ENCODE measurements around the gene TMEM18. TPM values are rescaled to one million over a fixed set of nuclear protein-coding genes. Genes with fewer than 3 reads are reported as not detected.
"Not testable (repeated sequence)": the region's sequence is repeated elsewhere in the genome, so short reads cannot be mapped to it uniquely, and the experiment has no call there.

The TMEM18 gene
- total RNA-seq, 2 experiments from 2014 or later, result 22.4 to 25.1 TPM

- no peaks in the 10 kb centered on the region for H3K9me3 Mint-ChIP-seq
- no peak overlapping the region for H3K4me3 Mint-ChIP-seq
- peaks cover 1% of the 10 kb centered on the region for H3K27me3 Mint-ChIP-seq (ENCODE audit: low read depth)
- no peaks in the 10 kb centered on the region for H3K4me1 Mint-ChIP-seq (ENCODE audit: low read depth)
- intact Hi-C loops (cut with micrococcal nuclease), result no loop called here
- no peak for DNase-seq
- CTCF ChIA-PET, result no interaction called here
- H3K36me3 Mint-ChIP-seq (ENCODE audit: low read depth), result no peaks in the 10 kb centered on the region
- H3K27ac Mint-ChIP-seq, result no peak overlapping the region
Measured at GRCh38 chr2:691821-692761, 14.9 kb upstream of the TMEM18 start.

GRCh38 chr2:690799-691198 lies 13.6 kb upstream of the TMEM18 start:
- Mint-ChIP-seq H3K4me3 (no peak overlapping the region), H3K27me3 (ENCODE audit: low read depth) (no peaks in the 10 kb centered on the region), H3K9me3 (peaks cover 2% of the 10 kb centered on the region), H3K36me3 (ENCODE audit: low read depth) (no peaks in the 10 kb centered on the region), H3K4me1 (ENCODE audit: low read depth) (no peaks in the 10 kb centered on the region), H3K27ac (no peak overlapping the region)
- intact Hi-C loops (cut with micrococcal nuclease), result no loop called here
- DNase-seq, result no peak
- CTCF ChIA-PET, result no interaction called here

GRCh38 chr2:689877-690510 lies 12.8 kb upstream of the TMEM18 start:
- intact Hi-C loops (cut with micrococcal nuclease), result no loop called here
- H3K27ac Mint-ChIP-seq, result no peak overlapping the region
- no peak overlapping the region for H3K4me3 Mint-ChIP-seq
- CTCF ChIA-PET, result interaction anchor here (0.6 kb wide), 1 partner anchor 1050 kb away, joined by 3 read pairs; no protein-coding TSS in a partner anchor
- DNase-seq, result no peak
- H3K27me3 Mint-ChIP-seq (ENCODE audit: low read depth), result no peaks in the 10 kb centered on the region
- H3K9me3 Mint-ChIP-seq, result peaks cover 8% of the 10 kb centered on the region
- H3K36me3 Mint-ChIP-seq (ENCODE audit: low read depth), result peaks cover 5% of the 10 kb centered on the region
- no peaks in the 10 kb centered on the region for H3K4me1 Mint-ChIP-seq (ENCODE audit: low read depth)

- intact Hi-C loops (cut with micrococcal nuclease), result no loop called here
- peaks cover 14% of the 10 kb centered on the region for H3K9me3 Mint-ChIP-seq
- H3K4me3 Mint-ChIP-seq, result no peak overlapping the region
Measured at GRCh38 chr2:689237-689636, 12.0 kb upstream of the TMEM18 start.

GRCh38 chr2:688504-689076 lies 11.4 kb upstream of the TMEM18 start:
- H3K27me3 Mint-ChIP-seq (ENCODE audit: low read depth), result no peaks in the 10 kb centered on the region
- H3K9me3 Mint-ChIP-seq, result peaks cover 14% of the 10 kb centered on the region
- no peak overlapping the region for H3K27ac Mint-ChIP-seq
- peaks cover 12% of the 10 kb centered on the region for H3K36me3 Mint-ChIP-seq (ENCODE audit: low read depth)
- no peaks in the 10 kb centered on the region for H3K4me1 Mint-ChIP-seq (ENCODE audit: low read depth)
- intact Hi-C loops (cut with micrococcal nuclease), result no loop called here
- H3K4me3 Mint-ChIP-seq, result no peak overlapping the region
- CTCF ChIA-PET, result interaction anchor here (0.6 kb wide), 1 partner anchor 159 kb away, joined by 4 read pairs; no protein-coding TSS in a partner anchor
- no peak for DNase-seq

More at GRCh38 chr2:689237-689636, 12.0 kb upstream of the TMEM18 start:
- Mint-ChIP-seq H3K36me3 (ENCODE audit: low read depth) (peaks cover 9% of the 10 kb centered on the region), H3K27ac (no peak overlapping the region), H3K27me3 (ENCODE audit: low read depth) (no peaks in the 10 kb centered on the region), H3K4me1 (ENCODE audit: low read depth) (no peaks in the 10 kb centered on the region)
- CTCF ChIA-PET, result interaction anchor here (0.6 kb wide), 2 partner anchors 160 to 1050 kb away, joined by 3 to 4 read pairs; no protein-coding TSS in a partner anchor
- no peak for DNase-seq

- DNase-seq, result no peak
- Mint-ChIP-seq H3K27me3 (ENCODE audit: low read depth) (no peaks in the 10 kb centered on the region), H3K9me3 (peaks cover 14% of the 10 kb centered on the region), H3K4me3 (no peak overlapping the region), H3K36me3 (ENCODE audit: low read depth) (peaks cover 18% of the 10 kb centered on the region), H3K4me1 (ENCODE audit: low read depth) (no peaks in the 10 kb centered on the region), H3K27ac (no peak overlapping the region)
- intact Hi-C loops (cut with micrococcal nuclease), result no loop called here
- CTCF ChIA-PET, result no interaction called here
Measured at GRCh38 chr2:685421-685820, 8.2 kb upstream of the TMEM18 start.

- H3K27me3 Mint-ChIP-seq (ENCODE audit: low read depth); H3K27ac Mint-ChIP-seq; H3K4me1 Mint-ChIP-seq (ENCODE audit: low read depth); CTCF ChIA-PET; DNase-seq; H3K4me3 Mint-ChIP-seq; intact Hi-C loops (cut with micrococcal nuclease): not testable (repeated sequence)
- Mint-ChIP-seq H3K36me3 (ENCODE audit: low read depth) (peaks cover 18% of the 10 kb centered on the region), H3K9me3 (peaks cover 14% of the 10 kb centered on the region)
Measured at GRCh38 chr2:684913-685312, 7.7 kb upstream of the TMEM18 start.

- Mint-ChIP-seq H3K4me3 (no peak overlapping the region), H3K27ac (no peak overlapping the region), H3K36me3 (ENCODE audit: low read depth) (peaks cover 18% of the 10 kb centered on the region), H3K4me1 (ENCODE audit: low read depth) (peaks cover 8% of the 10 kb centered on the region), H3K27me3 (ENCODE audit: low read depth) (no peaks in the 10 kb centered on the region), H3K9me3 (peaks cover 14% of the 10 kb centered on the region)
- intact Hi-C loops (cut with micrococcal nuclease), result no loop called here
- CTCF ChIA-PET, result interaction anchor here (0.9 kb wide), 1 partner anchor 44 kb away, joined by 3 read pairs; no protein-coding TSS in a partner anchor
- no peak for DNase-seq
Measured at GRCh38 chr2:682226-682625, 5.0 kb upstream of the TMEM18 start.

- Mint-ChIP-seq H3K27me3 (ENCODE audit: low read depth) (no peaks in the 10 kb centered on the region), H3K36me3 (ENCODE audit: low read depth) (peaks cover 19% of the 10 kb centered on the region), H3K27ac (no peak overlapping the region), H3K4me3 (no peak overlapping the region), H3K9me3 (peaks cover 12% of the 10 kb centered on the region), H3K4me1 (ENCODE audit: low read depth) (peaks cover 12% of the 10 kb centered on the region)
- intact Hi-C loops (cut with micrococcal nuclease), result no loop called here
- DNase-seq, result no peak
- CTCF ChIA-PET, result interaction anchor here (0.9 kb wide), 1 partner anchor 43 kb away, joined by 3 read pairs; no protein-coding TSS in a partner anchor
Measured at GRCh38 chr2:681312-681711, 4.1 kb upstream of the TMEM18 start.

GRCh38 chr2:680496-680895 lies 3.3 kb upstream of the TMEM18 start:
- CTCF ChIA-PET, result no interaction called here
- intact Hi-C loops (cut with micrococcal nuclease), result no loop called here
- Mint-ChIP-seq H3K4me1 (ENCODE audit: low read depth) (peaks cover 21% of the 10 kb centered on the region), H3K27me3 (ENCODE audit: low read depth) (no peaks in the 10 kb centered on the region), H3K9me3 (peaks cover 11% of the 10 kb centered on the region), H3K27ac (no peak overlapping the region), H3K4me3 (no peak overlapping the region), H3K36me3 (ENCODE audit: low read depth) (peaks cover 20% of the 10 kb centered on the region)
- no peak for DNase-seq

- Mint-ChIP-seq H3K4me1 (ENCODE audit: low read depth) (peaks cover 36% of the 10 kb centered on the region), H3K27me3 (ENCODE audit: low read depth) (no peaks in the 10 kb centered on the region), H3K4me3 (peak overlapping the region; percentile 94), H3K36me3 (ENCODE audit: low read depth) (peaks cover 16% of the 10 kb centered on the region), H3K9me3 (no peaks in the 10 kb centered on the region), H3K27ac (no peak overlapping the region)
- no peak for DNase-seq
- intact Hi-C loops (cut with micrococcal nuclease), result loop anchor here (5.0 to 10.0 kb wide), 3 partner anchors 178 to 456 kb away; partner anchors contain the start of gene ALKAL2
- CTCF ChIA-PET, result interaction anchor here (0.7 kb wide), 2 partner anchors 55 to 374 kb away, joined by 3 to 4 read pairs; no protein-coding TSS in a partner anchor
Measured at GRCh38 chr2:678964-679363, 1.8 kb upstream of the TMEM18 start.

GRCh38 chr2:677959-678550 lies 849 bp upstream of the TMEM18 start:
- peak overlapping the region; percentile 94 for H3K4me3 Mint-ChIP-seq
- CTCF ChIA-PET, result interaction anchor here (0.7 to 1.2 kb wide), 5 partner anchors 40 to 868 kb away, joined by 3 to 5 read pairs (median 3); no protein-coding TSS in a partner anchor
- no peaks in the 10 kb centered on the region for H3K27me3 Mint-ChIP-seq (ENCODE audit: low read depth)
- no peak for DNase-seq
- no peaks in the 10 kb centered on the region for H3K9me3 Mint-ChIP-seq
- peak overlapping the region; percentile 97 for H3K27ac Mint-ChIP-seq
- peaks cover 41% of the 10 kb centered on the region for H3K4me1 Mint-ChIP-seq (ENCODE audit: low read depth)
- peaks cover 13% of the 10 kb centered on the region for H3K36me3 Mint-ChIP-seq (ENCODE audit: low read depth)
- intact Hi-C loops (cut with micrococcal nuclease), result loop anchor here (1.0 to 10.0 kb wide), 6 partner anchors 179 to 485 kb away; partner anchors contain the start of genes ACP1, ALKAL2 and SH3YL1

Data from activated naive CD4-positive, alpha-beta T cell treated with anti-CD3 and anti-CD28 coated beads for 36 hours (primary cell).